GM18520 (cell line): ENCODE data around the gene ARL11.
"Not testable (repeated sequence)": the region's sequence is repeated elsewhere in the genome, so short reads cannot be mapped to it uniquely, and the experiment has no call there.

Experiments used
- ATAC-seq: cut with Tn5 transposase; IDR thresholded peaks from one replicate; pipeline ENCODE4 v1.9.1; 2021; ENCODE audit not compliant: unreplicated experiment

Gene ARL11

GRCh38 chr13:49627831-49628652 is at the start of gene ARL11:
Gene ARL11 (plus strand): TSS chr13:49628507. CDS start chr13:49630448, 1,941 bp downstream.
- ATAC-seq = peak; percentile 68

GRCh38 chr13:49579501-49579900 is 48.8 kb upstream of the ARL11 start:
- no peak for ATAC-seq

- no peak for ATAC-seq
Measured at GRCh38 chr13:49580980-49581680, 47.2 kb upstream of the ARL11 start.

- peak; percentile 10 for ATAC-seq
Measured at GRCh38 chr13:49584771-49585182, 43.5 kb upstream of the ARL11 start.

- peak; percentile 80 for ATAC-seq
Measured at GRCh38 chr13:49585220-49586157, 42.8 kb upstream of the ARL11 start, which contains the start of gene RCBTB1. Gene RCBTB1 (minus strand): TSS chr13:49585558. CDS start chr13:49567279, 18,279 bp downstream.

- ATAC-seq = no peak
Measured at GRCh38 chr13:49586717-49587116, 41.6 kb upstream of the ARL11 start.

- no peak for ATAC-seq
Measured at GRCh38 chr13:49587311-49587847, 40.9 kb upstream of the ARL11 start.

GRCh38 chr13:49590714-49591113 is 37.6 kb upstream of the ARL11 start:
- not testable (repeated sequence) for ATAC-seq

- ATAC-seq = not testable (repeated sequence)
Measured at GRCh38 chr13:49593876-49594275, 34.4 kb upstream of the ARL11 start.

- ATAC-seq = no peak
Measured at GRCh38 chr13:49594576-49594975, 33.7 kb upstream of the ARL11 start.

- no peak for ATAC-seq
Measured at GRCh38 chr13:49596221-49596620, 32.1 kb upstream of the ARL11 start.

- ATAC-seq = no peak
Measured at GRCh38 chr13:49597043-49597641, 31.2 kb upstream of the ARL11 start.

GRCh38 chr13:49602005-49602404 is 26.3 kb upstream of the ARL11 start:
- ATAC-seq = no peak

- not testable (repeated sequence) for ATAC-seq
Measured at GRCh38 chr13:49602615-49603014, 25.7 kb upstream of the ARL11 start.

- no peak for ATAC-seq
Measured at GRCh38 chr13:49604570-49604969, 23.7 kb upstream of the ARL11 start.

- peak; percentile 85 for ATAC-seq
Measured at GRCh38 chr13:49606747-49607648, 21.3 kb upstream of the ARL11 start.

- no peak for ATAC-seq
Measured at GRCh38 chr13:49607761-49608160, 20.5 kb upstream of the ARL11 start.

- ATAC-seq = no peak
Measured at GRCh38 chr13:49608651-49609331, 19.5 kb upstream of the ARL11 start.

GRCh38 chr13:49610176-49610575 is 18.1 kb upstream of the ARL11 start:
- ATAC-seq = no peak
